GM19467 (cell line): Measurements from ENCODE around the gene RGS13.
A peak's percentile ranks its signal among the peaks of the same experiment; 100 is the strongest.
"Not testable (repeated sequence)": the region's sequence is repeated elsewhere in the genome, so short reads cannot be mapped to it uniquely, and the experiment has no call there.

Experiments
- ATAC-seq: cut with Tn5 transposase; IDR thresholded peaks from one replicate; pipeline ENCODE4 v1.9.1; 2021; ENCODE audit warnings: mild to moderate bottlenecking, moderate library complexity; ENCODE audit not compliant: unreplicated experiment

RGS13 gene

DNA sequence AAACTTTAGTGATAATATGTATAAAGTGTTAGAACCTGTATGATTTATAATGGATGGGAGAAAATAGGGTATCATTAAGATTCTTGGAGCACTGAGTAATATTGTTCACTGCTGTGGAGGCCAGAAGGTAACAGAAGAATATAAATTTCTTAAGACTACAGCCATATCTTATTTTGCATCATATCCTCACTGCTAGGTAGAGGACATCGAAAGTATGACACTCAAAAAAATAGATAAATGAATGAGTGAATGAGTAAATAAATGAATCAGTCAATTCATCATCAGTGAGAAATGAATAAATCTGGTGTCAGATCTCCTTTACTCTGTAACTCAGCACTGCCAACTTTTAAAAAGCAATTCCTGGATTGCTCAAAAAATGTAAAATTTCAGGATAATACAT is 33.2 kb downstream of the RGS13 start:
- ATAC-seq, result no peak

DNA sequence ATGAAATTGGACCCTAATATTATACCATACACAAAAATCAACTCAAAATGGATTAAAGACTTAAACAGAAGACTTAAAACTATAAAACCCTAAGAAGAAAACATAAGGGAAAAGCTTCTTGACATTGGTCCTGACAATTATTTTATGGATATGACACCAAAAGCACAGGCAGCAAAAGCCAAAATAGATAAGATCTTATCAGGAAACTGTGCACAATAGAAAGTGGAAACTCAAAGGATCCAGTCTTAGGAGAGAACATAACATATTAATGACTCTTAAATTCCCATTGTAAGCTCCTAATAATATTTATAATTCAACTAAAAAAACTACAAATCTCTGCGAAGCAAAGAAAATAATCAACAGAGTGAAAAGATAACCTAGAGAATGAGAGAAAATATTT is 39.8 kb downstream of the RGS13 start:
- no peak for ATAC-seq

GRCh38 chr1:192678099-192678498 is 42.2 kb downstream of the RGS13 start:
- no peak for ATAC-seq

DNA sequence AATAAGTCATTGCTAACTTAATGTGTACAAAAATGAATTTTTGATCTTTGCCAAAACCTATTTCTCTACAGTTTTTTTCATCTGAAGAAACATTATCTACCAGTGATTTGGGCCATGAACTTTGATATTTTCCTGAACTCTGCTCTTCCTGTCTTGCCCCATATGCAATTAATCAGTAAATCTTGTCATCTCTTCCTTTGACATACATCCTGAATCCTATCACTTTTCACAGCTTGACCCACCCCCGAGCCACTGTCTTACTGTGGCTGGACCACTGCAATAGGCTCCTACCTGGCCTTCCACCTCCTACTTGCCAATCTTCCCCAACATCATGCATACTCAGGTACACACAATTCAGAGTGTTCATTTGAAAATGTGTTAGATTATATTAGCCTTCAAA is 46.4 kb downstream of the RGS13 start:
- ATAC-seq, result no peak

DNA sequence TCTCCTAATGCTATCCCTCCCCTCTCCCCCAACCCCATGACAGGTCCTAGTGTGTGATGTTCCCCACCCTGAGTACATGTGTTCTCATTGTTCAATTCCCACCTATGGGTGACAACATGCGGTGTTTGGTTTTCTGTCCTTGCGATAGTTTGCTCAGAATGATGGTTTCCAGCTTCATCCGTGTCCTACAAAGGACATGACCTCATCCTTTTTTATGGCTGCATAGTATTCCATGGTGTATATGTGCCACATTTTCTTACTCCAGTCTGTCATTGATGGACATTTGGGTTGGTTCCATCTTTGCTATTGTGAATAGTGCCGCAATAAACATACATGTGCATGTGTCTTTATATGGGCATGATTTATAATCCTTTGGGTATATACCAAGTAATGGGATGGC is 47.1 kb downstream of the RGS13 start:
- ATAC-seq, result not testable (repeated sequence)

DNA sequence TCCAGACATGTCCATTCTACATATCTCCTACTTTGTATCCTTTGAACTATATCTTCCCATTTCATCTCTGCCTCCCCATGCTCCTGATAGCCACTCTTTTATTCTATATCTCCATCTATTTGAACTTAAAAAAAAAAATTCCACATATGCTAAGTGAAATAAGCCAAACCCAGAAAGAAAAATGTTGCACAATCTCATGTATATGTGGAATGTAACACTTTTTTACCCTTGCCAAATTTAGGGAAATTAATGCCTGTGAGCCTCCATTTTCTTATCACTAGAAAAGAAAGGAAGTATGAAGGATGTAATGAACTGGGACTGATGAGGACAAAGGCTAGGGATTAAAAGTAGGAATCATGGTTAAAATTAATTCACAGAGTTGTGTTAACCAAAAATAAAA is 53.5 kb downstream of the RGS13 start:
- ATAC-seq, result no peak

DNA sequence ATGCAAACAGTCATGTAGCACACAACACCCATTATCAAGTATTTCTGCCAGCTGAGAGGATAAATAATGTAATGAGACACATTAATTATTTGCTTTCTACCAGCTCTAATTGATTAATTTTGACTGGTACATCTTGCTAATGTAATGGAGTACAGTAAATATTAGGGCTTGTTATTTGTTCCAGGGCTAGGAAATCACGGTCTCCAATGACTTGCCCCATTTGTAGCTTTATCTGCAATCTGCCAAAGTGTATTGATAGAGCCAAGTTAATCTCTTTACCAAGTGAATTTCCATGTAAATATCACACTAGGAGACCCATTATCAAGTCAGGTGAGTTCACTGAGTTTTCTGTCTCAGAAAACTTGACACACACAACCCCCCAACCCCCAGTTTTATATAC is 55.1 kb downstream of the RGS13 start:
- no peak for ATAC-seq

DNA sequence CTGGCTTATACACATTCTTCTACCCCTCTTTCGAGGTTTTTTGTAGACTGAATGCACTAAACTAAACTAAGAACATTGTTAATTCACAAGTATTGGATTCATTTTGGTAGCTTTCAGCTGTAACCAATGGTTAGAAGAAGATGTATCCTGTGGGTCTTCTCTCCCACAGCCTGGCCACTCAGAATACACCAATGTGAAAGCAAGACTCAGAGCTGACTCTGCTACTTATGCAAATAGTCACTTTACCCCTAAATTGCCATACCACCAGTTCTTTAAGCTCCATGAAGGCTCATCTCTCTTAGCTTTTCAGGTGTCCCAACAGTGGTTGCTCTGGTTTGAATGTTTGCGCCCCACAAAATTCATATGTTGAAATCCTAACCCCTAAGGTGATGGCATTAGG is 60.1 kb downstream of the RGS13 start:
- ATAC-seq, result no peak

- ATAC-seq, result no peak
Observed at GRCh38 chr1:192697771-192698170, 61.8 kb downstream of the RGS13 start.

- no peak for ATAC-seq
Observed at GRCh38 chr1:192698731-192699130, 62.8 kb downstream of the RGS13 start.

- ATAC-seq, result no peak
Observed at GRCh38 chr1:192700834-192701271, 64.9 kb downstream of the RGS13 start.

GRCh38 chr1:192702212-192702902 is 66.4 kb downstream of the RGS13 start:
- ATAC-seq, result no peak

GRCh38 chr1:192703283-192704206 is 67.6 kb downstream of the RGS13 start:
- ATAC-seq, result peak; percentile 85

DNA sequence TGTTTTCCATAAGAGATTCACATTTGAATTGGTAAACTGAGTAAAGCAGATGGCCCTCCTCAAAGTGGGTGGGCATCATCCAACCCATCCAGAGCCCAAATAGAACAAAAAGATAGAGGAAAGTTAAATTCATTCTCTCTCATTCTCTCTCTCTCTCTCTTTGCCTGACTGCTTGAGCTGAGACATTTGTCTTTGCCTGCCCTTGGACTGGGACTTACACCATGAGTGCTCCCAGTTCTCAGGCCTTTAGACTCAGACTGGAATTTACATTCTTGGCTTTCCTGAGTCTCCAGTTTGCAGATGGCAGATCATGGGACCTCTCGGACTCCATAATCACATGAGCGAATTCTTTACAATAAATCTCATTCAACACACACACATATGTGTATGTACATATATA is 69.6 kb downstream of the RGS13 start:
- ATAC-seq, result no peak

- no peak for ATAC-seq
Observed at GRCh38 chr1:192706936-192707335, 71.0 kb downstream of the RGS13 start.

- ATAC-seq, result no peak
Observed at GRCh38 chr1:192707978-192708547, 72.1 kb downstream of the RGS13 start.

DNA sequence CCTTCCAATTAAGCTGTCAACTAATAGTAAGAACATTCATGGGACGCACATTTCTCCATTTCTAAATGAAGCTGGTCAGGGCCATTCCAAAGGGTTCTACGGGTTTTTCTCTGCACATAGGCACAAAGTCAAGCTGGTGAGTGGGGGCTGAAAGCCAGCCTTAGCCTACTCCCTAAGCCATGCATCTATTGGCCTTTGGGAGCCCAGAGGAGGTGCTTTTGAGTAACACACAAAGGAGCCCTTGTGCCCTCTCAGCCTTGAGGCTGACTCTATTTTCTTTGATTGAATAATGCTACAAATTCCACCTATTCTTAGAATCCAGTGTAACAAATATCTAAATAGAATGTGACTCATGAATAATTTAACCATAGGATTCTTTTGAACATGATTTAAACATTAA is 73.6 kb downstream of the RGS13 start:
- ATAC-seq, result no peak
